Kidney epithelial cell (primary cell): ENCODE data around the gene MYL11. TPM values are rescaled to one million over a fixed set of nuclear protein-coding genes. Genes with fewer than 3 reads are reported as not detected.

Experiments
- DNase-seq: peaks from one replicate; pipeline ENCODE4 v3.0.0-alpha.2; 2010; ENCODE audit warnings: low read depth
- H3K27me3 ChIP-seq: 2 replicates; pipeline ENCODE4 v1.6.0; 2011; ENCODE audit warnings: low read length; ENCODE audit not compliant: control insufficient read depth, insufficient read depth
- H3K36me3 ChIP-seq: 2 replicates; pipeline ENCODE4 v1.5.1; 2011; ENCODE audit warnings: low read length; ENCODE audit not compliant: control insufficient read depth, insufficient read depth
- H3K4me3 ChIP-seq: 2 replicates; pipeline ENCODE4 v1.5.1; 2011; ENCODE audit warnings: low read depth, mild to moderate bottlenecking, control low read depth, low read length
- CTCF ChIP-seq: IDR thresholded peaks from 2 replicates; pipeline ENCODE4 v1.5.1; 2011; ENCODE audit warnings: mild to moderate bottlenecking, moderate library complexity, low read length, control low read depth, inconsistent platforms; ENCODE audit not compliant: insufficient read depth, poor library complexity, severe bottlenecking
- total RNA-seq: library from RNA; depleted of rRNA; stranded (reverse); fragments of >200 nt; gene quantifications from 2 replicates; pipeline ENCODE4 v1.2.3, GENCODE V29; 2015

Gene MYL11
- total RNA-seq, 1 donor from 2014 or later, result not detected

- Histone ChIP-seq H3K4me3 (peak within 1 kb of the TSS; percentile 78), H3K27me3 (no peaks in the 10 kb centered on the region), H3K36me3 (peaks cover 2% of the 10 kb centered on the region)
- TF ChIP-seq CTCF, result no peak
- no peak for DNase-seq
Measured at GRCh38 chr16:30407102-30407803, 32.7 kb downstream of the MYL11 start, which contains the start of gene ZNF771. ZNF771 (plus strand) TSS chr16:30407606; CDS start chr16:30408054, 448 bp downstream.

GRCh38 chr16:30407804-30408534 is 33.4 kb downstream of the MYL11 start:
- DNase-seq, result no peak
- TF ChIP-seq CTCF, result no peak
- H3K4me3 ChIP-seq, result peak overlapping the region; percentile 78
- H3K27me3 ChIP-seq, result no peaks in the 10 kb centered on the region
- H3K36me3 ChIP-seq, result peaks cover 2% of the 10 kb centered on the region

- Histone ChIP-seq H3K27me3 (no peaks in the 10 kb centered on the region), H3K4me3 (no peak overlapping the region), H3K36me3 (peaks cover 2% of the 10 kb centered on the region)
- peak; percentile 99 for TF ChIP-seq CTCF
- DNase-seq, result no peak
Measured at GRCh38 chr16:30409125-30410060, 34.8 kb downstream of the MYL11 start.

GRCh38 chr16:30413112-30413806 is 38.7 kb downstream of the MYL11 start:
- H3K27me3 ChIP-seq, result no peaks in the 10 kb centered on the region
- peak; percentile 26 for DNase-seq
- peaks cover 2% of the 10 kb centered on the region for H3K36me3 ChIP-seq
- TF ChIP-seq CTCF, result no peak
- H3K4me3 ChIP-seq, result no peak overlapping the region

GRCh38 chr16:30414159-30414558 is 39.6 kb downstream of the MYL11 start:
- TF ChIP-seq CTCF, result no peak
- no peak overlapping the region for H3K4me3 ChIP-seq
- DNase-seq, result no peak
- H3K27me3 ChIP-seq, result no peaks in the 10 kb centered on the region
- H3K36me3 ChIP-seq, result peaks cover 2% of the 10 kb centered on the region
